Sigmoid colon (tissue), 7 donors: ENCODE measurements around the gene ARHGAP27. TPM values are rescaled to one million over a fixed set of nuclear protein-coding genes. Genes with fewer than 3 reads are reported as not detected.
A peak's percentile ranks its signal among the peaks of the same experiment; 100 is the strongest.

Source experiments
- DNase-seq: peaks from one replicate; pipeline ENCODE4 v3.0.0-alpha.2; 2019
- H3K27ac ChIP-seq, 4 donors: fragments of 200-600 bp; sonication (generic); one replicate each; pipeline ENCODE4 v1.5.1; 2016 to 2019; ENCODE audit warnings: mild to moderate bottlenecking in 1 of 4
- H3K27me3 ChIP-seq, 3 donors: fragments of 200-600 bp; sonication (generic); one replicate each; pipeline ENCODE4 v1.5.1; 2019; ENCODE audit warnings: mild to moderate bottlenecking in 1 of 3
- H3K36me3 ChIP-seq, 4 donors: fragments of 200-600 bp; sonication (generic); one replicate each; pipeline ENCODE4 v1.5.1; 2016 to 2019
- H3K4me1 ChIP-seq, 4 donors: fragments of 200-600 bp; sonication (generic); one replicate each; pipeline ENCODE4 v1.5.1; 2017 to 2019
- H3K4me3 ChIP-seq, 4 donors: fragments of 200-600 bp; sonication (generic); one replicate each; pipeline ENCODE4 v1.5.1; 2017 to 2019; ENCODE audit warnings: mild to moderate bottlenecking in 2 of 4, moderate library complexity in 1 of 4
- H3K9me3 ChIP-seq, 4 donors: fragments of 200-600 bp in 3 of 4; sonication (generic) in 3 of 4; one replicate each; pipeline versions ENCODE4 v1.5.1 to v1.6.1; 2013 to 2019
- EP300 ChIP-seq, 4 donors: sonication (generic); formaldehyde crosslinking; IDR thresholded peaks; one replicate each; pipeline ENCODE4 v1.6.1; 2017; ENCODE audit warnings: antibody characterized with exemption in 4 of 4
- POLR2A ChIP-seq, 2 donors: fragments of 450-650 bp; IDR thresholded peaks; one replicate each; pipeline ENCODE4 v1.6.1; 2016; ENCODE audit warnings: antibody characterized with exemption in 2 of 2, mild to moderate bottlenecking in 2 of 2, moderate library complexity in 2 of 2
- POLR2AphosphoS5 ChIP-seq, 4 donors: sonication (generic); formaldehyde crosslinking; IDR thresholded peaks; one replicate each; pipeline ENCODE4 v1.6.1; 2017; ENCODE audit warnings: antibody characterized with exemption in 4 of 4
- WGBS, 2 donors: extraction: QIAGEN DNeasy Blood & Tissue Kit; methylation state at CpG; one replicate each; pipeline ENCODE4 v1.1.7; 2013; 5-methylcytosine and 5-hydroxymethylcytosine counted together
- intact Hi-C: fragments of 100-400 bp; cut with DNase I; formaldehyde crosslinking; loops from one replicate; pipeline ENCODE4 v1.15.1; 2023
- polyA plus RNA-seq, 3 donors: library from polyadenylated mRNA; stranded (reverse); fragments of 200-250 nt; gene quantifications; one replicate each; pipeline ENCODE4 v1.2.3, GENCODE V29; 2013
- total RNA-seq, 4 donors: library from RNA; depleted of rRNA; stranded (reverse); fragments of >200 nt; gene quantifications; one replicate each; pipeline ENCODE4 v1.1.0, GENCODE V29; 2016
- TF ChIP-seq, protein P1 (sequence below), 4 experiments: fragments of 450-650 bp in 3 of 4; fragments of 200-600 bp in 1 of 4; IDR thresholded peaks; one replicate each; pipeline ENCODE4 v1.5.1; 2016 to 2019; ENCODE audit warnings: antibody characterized with exemption in 4 of 4, mild to moderate bottlenecking in 3 of 4, moderate library complexity in 2 of 4
- donor health status: healthy with polysubstance abuse.
- donor health status: Bipolar disorder and iron deficiency.
- donor health status: healthy.

ARHGAP27 gene
- total and polyA plus RNA-seq, 7 donors = 9.1 to 144 (median 16.6) TPM

GRCh38 chr17:45409659-45410076, 23.0 kb downstream of the ARHGAP27 start:
- TF ChIP-seq, protein P1, sequence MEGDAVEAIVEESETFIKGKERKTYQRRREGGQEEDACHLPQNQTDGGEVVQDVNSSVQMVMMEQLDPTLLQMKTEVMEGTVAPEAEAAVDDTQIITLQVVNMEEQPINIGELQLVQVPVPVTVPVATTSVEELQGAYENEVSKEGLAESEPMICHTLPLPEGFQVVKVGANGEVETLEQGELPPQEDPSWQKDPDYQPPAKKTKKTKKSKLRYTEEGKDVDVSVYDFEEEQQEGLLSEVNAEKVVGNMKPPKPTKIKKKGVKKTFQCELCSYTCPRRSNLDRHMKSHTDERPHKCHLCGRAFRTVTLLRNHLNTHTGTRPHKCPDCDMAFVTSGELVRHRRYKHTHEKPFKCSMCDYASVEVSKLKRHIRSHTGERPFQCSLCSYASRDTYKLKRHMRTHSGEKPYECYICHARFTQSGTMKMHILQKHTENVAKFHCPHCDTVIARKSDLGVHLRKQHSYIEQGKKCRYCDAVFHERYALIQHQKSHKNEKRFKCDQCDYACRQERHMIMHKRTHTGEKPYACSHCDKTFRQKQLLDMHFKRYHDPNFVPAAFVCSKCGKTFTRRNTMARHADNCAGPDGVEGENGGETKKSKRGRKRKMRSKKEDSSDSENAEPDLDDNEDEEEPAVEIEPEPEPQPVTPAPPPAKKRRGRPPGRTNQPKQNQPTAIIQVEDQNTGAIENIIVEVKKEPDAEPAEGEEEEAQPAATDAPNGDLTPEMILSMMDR (IDR thresholded peaks at IDR 0.05) = no peak
- TF ChIP-seq POLR2A (IDR thresholded peaks at IDR 0.05) (no peak), EP300 (IDR thresholded peaks at IDR 0.05) (no peak), POLR2AphosphoS5 (IDR thresholded peaks at IDR 0.05) (no peak)
- no peaks in the 10 kb centered on the region for H3K36me3 ChIP-seq
- H3K4me1 ChIP-seq = peaks cover 0 to 14% (median 12%) of the 10 kb centered on the region in 4 donors
- WGBS, 2 donors = 34 to 44% methylated on average over 5 of the region's 5 CpGs
- H3K9me3 ChIP-seq = no peaks in the 10 kb centered on the region
- H3K27ac ChIP-seq = peak overlapping the region; percentile 5 to 47 (median 27)
- DNase-seq = no peak
- intact Hi-C loops = no loop called here
- H3K27me3 ChIP-seq = peaks cover 0 to 19% (median 3%) of the 10 kb centered on the region in 3 donors
- peak overlapping the region in 2 of 4 donors; percentile 32 to 38 for H3K4me3 ChIP-seq

GRCh38 chr17:45408611-45409421, 23.9 kb downstream of the ARHGAP27 start:
- H3K27ac ChIP-seq = no peak overlapping the region
- H3K4me1 ChIP-seq = peaks cover 0 to 14% (median 12%) of the 10 kb centered on the region in 4 donors
- no peak for DNase-seq
- H3K27me3 ChIP-seq = peaks cover 0 to 19% (median 3%) of the 10 kb centered on the region in 3 donors
- WGBS, 2 donors = 37 to 42% methylated on average over 11 of the region's 11 CpGs
- H3K9me3 ChIP-seq = no peaks in the 10 kb centered on the region
- intact Hi-C loops = no loop called here
- H3K4me3 ChIP-seq = peak overlapping the region in 1 of 4 donors; percentile 38
- no peaks in the 10 kb centered on the region for H3K36me3 ChIP-seq
- TF ChIP-seq POLR2A (IDR thresholded peaks at IDR 0.05) = no peak
- TF ChIP-seq, protein P1 (IDR thresholded peaks at IDR 0.05) = no peak
- no peak for TF ChIP-seq EP300 (IDR thresholded peaks at IDR 0.05)
- no peak for TF ChIP-seq POLR2AphosphoS5 (IDR thresholded peaks at IDR 0.05)

DNA sequence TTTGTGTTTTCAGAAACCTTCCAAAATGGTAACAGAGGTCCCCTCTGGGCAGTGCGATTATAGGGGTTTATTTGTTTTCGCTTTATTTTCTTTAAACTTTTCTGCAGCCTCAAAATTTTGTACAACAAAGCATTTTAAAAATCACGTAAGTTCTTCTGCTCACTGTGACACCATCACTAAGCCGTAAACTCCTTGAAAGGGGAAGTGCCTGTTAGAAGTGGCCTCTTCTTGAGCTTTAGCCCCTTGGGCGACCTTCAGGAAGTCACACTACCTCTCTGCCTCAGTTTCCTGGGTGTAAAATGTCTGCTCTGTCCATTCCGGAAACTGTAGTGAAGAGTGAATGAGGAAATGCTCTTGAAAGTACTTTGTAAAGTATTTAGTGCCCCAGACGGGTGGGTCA, 26.6 kb downstream of the ARHGAP27 start:
- no peak for DNase-seq
- peaks cover 0 to 14% (median 12%) of the 10 kb centered on the region in 4 donors for H3K4me1 ChIP-seq
- H3K36me3 ChIP-seq = no peaks in the 10 kb centered on the region
- H3K4me3 ChIP-seq = peak overlapping the region in 1 of 4 donors; percentile 34
- intact Hi-C loops = no loop called here
- TF ChIP-seq EP300 (IDR thresholded peaks at IDR 0.05) (no peak), POLR2AphosphoS5 (IDR thresholded peaks at IDR 0.05) (no peak), POLR2A (IDR thresholded peaks at IDR 0.05) (no peak)
- H3K27me3 ChIP-seq = peaks cover 0 to 19% (median 3%) of the 10 kb centered on the region in 3 donors
- 27 to 57% methylated on average over 7 of the region's 7 CpGs for WGBS, 2 donors
- H3K9me3 ChIP-seq = no peaks in the 10 kb centered on the region
- H3K27ac ChIP-seq = no peak overlapping the region

GRCh38 chr17:45405250-45406086, 27.2 kb downstream of the ARHGAP27 start:
- Histone ChIP-seq H3K4me1 (peaks cover 0 to 14% (median 12%) of the 10 kb centered on the region in 4 donors), H3K9me3 (no peaks in the 10 kb centered on the region), H3K36me3 (no peaks in the 10 kb centered on the region), H3K27ac (no peak overlapping the region), H3K27me3 (peaks cover 0 to 19% (median 3%) of the 10 kb centered on the region in 3 donors), H3K4me3 (peak overlapping the region in 2 of 4 donors; percentile 25 to 34)
- no peak for DNase-seq
- intact Hi-C loops = no loop called here
- 17 to 59% methylated on average over 48 of the region's 48 CpGs for WGBS, 2 donors
- TF ChIP-seq POLR2AphosphoS5 (IDR thresholded peaks at IDR 0.05) = no peak
- no peak for TF ChIP-seq POLR2A (IDR thresholded peaks at IDR 0.05)
- TF ChIP-seq EP300 (IDR thresholded peaks at IDR 0.05) = no peak
- TF ChIP-seq, protein P1 (IDR thresholded peaks at IDR 0.05) = no peak

- H3K27me3 ChIP-seq = peaks cover 0 to 19% (median 3%) of the 10 kb centered on the region in 3 donors
These were observed 27.8 kb downstream of the ARHGAP27 start for GRCh38 chr17:45404870-45405249.

More at GRCh38 chr17:45404870-45405249, 27.8 kb downstream of the ARHGAP27 start:
- 46 to 75% methylated on average over 14 of the region's 14 CpGs for WGBS, 2 donors
- TF ChIP-seq EP300 (IDR thresholded peaks at IDR 0.05) = no peak
- TF ChIP-seq POLR2A (IDR thresholded peaks at IDR 0.05) = no peak
- TF ChIP-seq POLR2AphosphoS5 (IDR thresholded peaks at IDR 0.05) = no peak
- DNase-seq = no peak
- Histone ChIP-seq H3K27ac (no peak overlapping the region), H3K9me3 (no peaks in the 10 kb centered on the region), H3K4me1 (peaks cover 0 to 14% (median 12%) of the 10 kb centered on the region in 4 donors), H3K4me3 (no peak overlapping the region), H3K36me3 (no peaks in the 10 kb centered on the region)
- intact Hi-C loops = no loop called here
